ENCODE measurements around the gene TMEM140. TPM values are rescaled to one million over a fixed set of nuclear protein-coding genes. Genes with fewer than 3 reads are reported as not detected.
"Not testable (repeated sequence)": the region's sequence is repeated elsewhere in the genome, so short reads cannot be mapped to it uniquely, and the experiment has no call there.

The TMEM140 gene
- total RNA-seq, result 16.5 TPM
- long read RNA-seq, transcript TMEM140-201 (2 exons, 1,997 nt), result major isoform, 41 of 51 reads
- long read RNA-seq, partial matches to known transcripts, result 1 of 51 reads
- long read RNA-seq, other reads (novel, unspliced or antisense), result 9 of 51 reads

GRCh38 chr7:135147899-135148721 lies at the start of gene TMEM140:
Gene TMEM140 (plus strand): TSS chr7:135148072. CDS start chr7:135164442, 16,370 bp downstream.
- ATAC-seq, result peak; percentile 85
- peak; percentile 42 for DNase-seq
- intact Hi-C loops (cut with micrococcal nuclease), result loop anchor here (10.0 kb wide), 1 partner anchor 153 kb away; no protein-coding TSS in a partner anchor

DNA sequence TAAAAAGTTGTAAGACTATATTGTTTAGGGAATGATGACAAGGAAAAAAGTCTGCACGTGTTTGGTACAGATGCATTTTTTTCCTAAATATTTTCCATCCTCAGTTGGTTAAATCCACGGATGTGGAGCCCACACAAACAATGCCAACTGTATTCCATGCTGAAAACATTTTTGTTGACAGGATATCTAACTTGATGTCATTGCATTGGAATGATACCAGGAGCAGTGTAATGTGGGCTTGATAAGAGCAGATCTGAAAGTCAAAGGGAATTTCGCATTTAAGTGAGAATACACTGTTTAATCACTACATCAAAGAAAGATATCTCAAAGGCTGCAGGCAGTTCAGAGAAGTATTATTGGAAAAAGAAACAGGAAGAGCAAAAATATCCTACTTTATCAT lies 49.5 kb upstream of the TMEM140 start:
- no peak for ATAC-seq
- no peak for DNase-seq
- intact Hi-C loops (cut with micrococcal nuclease), result no loop called here

DNA sequence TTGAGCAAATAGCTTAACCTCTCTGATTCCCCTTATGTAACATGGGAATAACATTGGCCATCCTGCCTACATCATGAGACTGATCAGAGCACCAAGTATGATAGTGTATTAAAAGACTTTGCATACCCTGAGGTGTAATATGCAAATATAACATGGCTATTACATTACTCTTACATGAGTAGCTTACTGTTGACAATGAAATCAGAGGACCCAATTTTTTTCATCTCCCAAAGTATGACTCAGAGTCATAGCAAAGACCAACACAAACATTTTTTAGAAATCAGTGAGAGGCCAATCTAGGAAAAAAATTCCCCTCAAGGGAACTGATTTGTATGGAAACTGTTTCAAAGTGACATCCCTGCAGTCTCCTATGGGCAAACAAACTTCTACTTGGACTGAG lies 47.0 kb upstream of the TMEM140 start:
- ATAC-seq, result no peak
- DNase-seq, result no peak
- intact Hi-C loops (cut with micrococcal nuclease), result no loop called here

GRCh38 chr7:135102372-135102771 lies 45.5 kb upstream of the TMEM140 start:
- intact Hi-C loops (cut with micrococcal nuclease), result no loop called here
- DNase-seq (no peak), ATAC-seq (no peak)

DNA sequence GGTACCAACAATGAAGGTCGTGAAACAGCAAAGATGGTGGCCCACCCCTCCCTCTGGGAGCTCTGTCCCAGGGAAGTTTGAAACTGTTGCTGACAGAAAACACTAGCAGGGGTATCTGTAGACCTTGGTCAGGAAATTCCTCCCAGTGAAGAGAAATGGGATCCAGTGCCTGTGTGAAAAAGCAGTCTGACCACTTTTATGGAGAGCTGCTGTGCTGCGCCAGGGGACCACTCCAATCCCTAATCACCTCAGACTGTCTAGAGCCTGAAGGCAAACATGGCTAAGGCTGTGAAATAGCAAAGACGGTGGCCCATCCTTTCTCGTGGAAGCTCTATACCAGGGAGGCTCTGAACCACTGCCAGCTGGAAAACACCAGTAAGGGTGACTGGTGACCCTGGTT lies 38.3 kb upstream of the TMEM140 start:
- intact Hi-C loops (cut with micrococcal nuclease), result no loop called here
- DNase-seq, result no peak
- no peak for ATAC-seq

DNA sequence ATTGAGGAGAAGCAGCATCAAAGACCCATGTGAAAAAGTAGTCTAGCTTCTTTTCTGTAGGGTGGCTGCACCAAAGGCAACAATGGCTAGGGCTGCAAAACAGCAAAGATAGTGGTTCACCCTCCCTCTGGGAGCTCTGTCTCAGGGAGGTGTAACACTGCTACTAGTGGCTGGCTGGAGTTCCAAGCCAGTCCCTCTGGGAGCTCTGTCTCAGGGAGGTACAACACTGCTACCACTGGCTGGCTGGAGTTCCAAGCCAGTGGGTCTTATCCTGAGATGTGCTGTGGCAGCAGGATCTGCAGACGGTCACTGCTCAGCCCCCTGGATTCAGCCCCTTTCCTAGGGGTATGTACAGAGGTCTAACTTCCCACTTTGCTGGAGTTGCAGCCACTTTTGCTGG lies 37.9 kb upstream of the TMEM140 start:
- intact Hi-C loops (cut with micrococcal nuclease), result no loop called here
- DNase-seq (no peak), ATAC-seq (no peak)

- DNase-seq (no peak), ATAC-seq (no peak)
- intact Hi-C loops (cut with micrococcal nuclease), result no loop called here
Observed at GRCh38 chr7:135111379-135111778, 36.5 kb upstream of the TMEM140 start.

DNA sequence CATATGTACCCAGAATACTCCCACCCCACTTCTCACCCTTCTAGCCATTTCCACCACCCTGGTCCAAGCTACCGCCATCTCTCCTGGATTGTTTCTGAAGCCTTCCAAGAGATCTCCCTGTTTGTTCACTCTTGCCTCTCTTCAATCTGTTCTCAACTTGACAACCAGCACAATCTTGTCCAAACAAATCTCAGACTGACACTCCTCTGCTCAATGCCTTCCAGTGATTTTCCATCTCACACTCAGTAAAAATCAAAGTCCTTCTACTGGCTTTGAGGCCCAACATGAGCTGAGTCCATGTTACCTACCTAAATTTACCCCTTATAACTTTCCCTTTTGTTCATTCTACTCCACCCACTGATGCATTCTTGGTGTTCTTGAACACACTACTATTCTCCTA lies 33.2 kb upstream of the TMEM140 start:
- intact Hi-C loops (cut with micrococcal nuclease), result no loop called here
- ATAC-seq (no peak), DNase-seq (no peak)

GRCh38 chr7:135117096-135117495 lies 30.8 kb upstream of the TMEM140 start:
- ATAC-seq, result no peak
- intact Hi-C loops (cut with micrococcal nuclease), result no loop called here
- DNase-seq, result no peak

GRCh38 chr7:135121868-135122267 lies 26.0 kb upstream of the TMEM140 start:
- DNase-seq (no peak), ATAC-seq (no peak)
- intact Hi-C loops (cut with micrococcal nuclease), result no loop called here

DNA sequence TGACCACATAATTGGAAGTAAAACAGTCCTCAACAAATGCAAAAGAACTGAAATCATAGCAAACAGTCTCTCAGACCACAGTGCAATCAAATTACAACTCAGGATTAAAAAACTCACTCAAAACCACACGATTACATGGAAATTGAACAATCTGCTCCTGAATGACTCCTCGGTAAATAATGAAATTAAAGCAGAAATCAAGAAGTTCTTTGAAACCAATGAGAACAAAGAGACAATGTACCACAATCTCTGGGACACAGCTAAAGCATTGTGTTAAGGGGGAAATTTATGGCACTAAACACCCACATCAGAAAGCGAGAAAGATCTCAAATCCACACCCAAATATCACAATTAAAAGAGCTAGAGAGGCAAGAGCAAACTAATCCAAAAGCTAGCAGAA lies 23.2 kb upstream of the TMEM140 start:
- intact Hi-C loops (cut with micrococcal nuclease); DNase-seq; ATAC-seq: not testable (repeated sequence)

GRCh38 chr7:135128931-135129330 lies 18.9 kb upstream of the TMEM140 start:
- no peak for DNase-seq
- intact Hi-C loops (cut with micrococcal nuclease), result no loop called here
- ATAC-seq, result no peak

- ATAC-seq (no peak), DNase-seq (no peak)
- intact Hi-C loops (cut with micrococcal nuclease), result no loop called here
Observed at GRCh38 chr7:135129579-135129978, 18.3 kb upstream of the TMEM140 start.

DNA sequence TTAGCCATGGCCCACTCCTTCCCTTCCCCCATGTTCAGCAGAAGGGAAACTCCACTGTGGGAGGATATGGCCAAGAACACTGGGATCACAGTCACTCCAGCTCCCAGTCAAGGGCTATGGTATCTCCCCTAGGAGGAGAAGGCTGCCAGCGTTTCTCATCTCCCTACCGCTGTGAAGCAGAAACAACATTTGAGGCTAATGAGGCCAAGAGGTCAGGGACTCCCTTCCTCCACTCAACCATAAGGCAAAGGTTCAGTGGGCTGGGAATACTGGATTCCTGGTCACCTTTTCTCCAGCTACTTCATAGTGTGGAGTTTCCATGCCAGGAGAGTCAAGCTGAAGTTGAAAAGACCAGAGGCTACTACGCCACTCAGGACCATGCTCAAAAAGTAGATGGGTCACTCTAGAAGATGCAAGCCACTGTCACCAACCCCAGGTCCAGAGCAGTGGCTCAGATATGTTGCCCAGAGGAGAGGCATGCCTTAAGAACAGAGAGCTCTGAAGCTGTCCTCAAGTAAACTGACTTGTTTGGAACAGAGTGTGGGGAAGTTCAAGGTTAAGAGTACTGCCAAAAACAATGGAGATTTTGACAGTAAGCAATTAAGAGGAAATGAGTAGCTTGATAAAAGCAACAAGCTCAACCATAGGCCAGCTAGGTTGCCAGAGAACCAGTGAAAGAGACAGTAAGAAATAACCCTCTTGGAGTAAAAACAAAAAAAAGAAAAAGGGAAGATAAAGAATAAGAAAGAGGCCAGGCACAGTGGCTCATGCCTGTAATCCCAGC lies 3.8 kb upstream of the TMEM140 start:
- DNase-seq, result no peak
- peak; percentile 12 for ATAC-seq

GRCh38 chr7:135147341-135147898 lies 452 bp upstream of the TMEM140 start:
- intact Hi-C loops (cut with micrococcal nuclease), result loop anchor here (10.0 kb wide), 1 partner anchor 153 kb away; no protein-coding TSS in a partner anchor
- DNase-seq (no peak), ATAC-seq (peak; percentile 74)

More for the DNA sequence above, 3.8 kb upstream of the TMEM140 start:
- intact Hi-C loops (cut with micrococcal nuclease), result loop anchor here (10.0 kb wide), 1 partner anchor 149 kb away; no protein-coding TSS in a partner anchor

DNA sequence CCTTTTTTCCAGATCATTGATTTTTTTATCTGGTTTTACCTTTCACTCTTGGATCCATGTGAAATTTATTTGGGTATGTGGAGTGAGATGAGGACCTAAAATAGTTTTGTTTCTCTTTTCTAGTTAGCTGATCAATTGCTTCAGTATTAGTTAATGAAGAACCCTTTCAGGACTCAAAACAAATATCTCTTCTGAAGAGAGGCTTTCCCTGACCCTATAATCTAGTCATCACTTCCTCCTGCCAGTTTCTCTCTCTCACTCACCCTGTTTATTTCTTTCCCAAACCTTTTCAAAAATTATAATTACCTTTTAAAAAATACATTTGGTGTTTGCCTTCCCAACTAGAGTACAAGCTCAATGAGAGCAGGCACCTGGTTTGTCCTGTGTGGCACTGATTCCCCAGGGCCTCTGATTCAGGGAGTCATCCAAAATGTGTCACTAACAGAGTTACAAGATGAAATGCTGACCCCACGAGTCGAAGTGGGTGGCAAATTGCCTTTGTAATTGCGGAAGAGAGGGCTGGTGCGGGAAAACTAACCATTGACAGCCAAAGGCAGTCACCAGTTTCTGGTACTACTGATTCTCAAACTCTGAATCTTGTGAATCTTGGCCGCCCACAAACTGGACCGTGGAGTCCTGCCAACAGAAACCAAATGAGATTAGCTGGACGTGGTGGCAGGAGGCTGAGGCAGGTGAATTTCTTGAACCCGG lies 2.4 kb downstream of the TMEM140 start:
- DNase-seq, result no peak
- ATAC-seq, result no peak

DNA sequence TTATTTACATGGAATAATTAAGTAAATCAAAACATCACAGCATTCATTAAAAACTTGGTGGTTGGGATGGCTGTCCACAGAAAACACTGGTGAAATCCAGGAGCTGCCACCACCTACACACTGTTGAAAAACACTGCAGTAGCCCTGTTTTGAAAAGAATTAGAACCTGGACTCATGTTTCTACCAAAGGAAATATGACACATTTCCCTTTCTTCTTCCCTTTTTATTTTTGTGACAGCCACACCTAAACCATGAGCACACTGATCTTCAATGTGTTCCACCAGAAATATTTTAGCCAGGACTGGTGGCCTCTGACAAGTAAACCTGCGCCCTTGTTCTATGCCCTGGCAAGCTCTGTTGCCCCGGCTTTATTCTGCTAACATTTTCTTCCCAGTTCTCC lies 3.3 kb downstream of the TMEM140 start:
- ATAC-seq, result no peak
- intact Hi-C loops (cut with micrococcal nuclease), result no loop called here
- DNase-seq, result no peak

More for the DNA sequence above, 2.4 kb downstream of the TMEM140 start:
- intact Hi-C loops (cut with micrococcal nuclease), result no loop called here

- intact Hi-C loops (cut with micrococcal nuclease), result no loop called here
- no peak for ATAC-seq
- DNase-seq, result no peak
Observed at GRCh38 chr7:135151533-135151932, 3.7 kb downstream of the TMEM140 start.

- intact Hi-C loops (cut with micrococcal nuclease), result no loop called here
- no peak for DNase-seq
- ATAC-seq, result no peak
Observed at GRCh38 chr7:135152442-135152841, 4.6 kb downstream of the TMEM140 start.
